Measurements from ENCODE around the gene CLASRP.

The CLASRP gene

GRCh38 chr19:45090606-45091005 is 51.8 kb downstream of the CLASRP start:
- no peak for TF ChIP-seq EZH2 (optimal IDR thresholded peaks at IDR 0.05; ENCODE audit: low read depth, low read length)
- no peak for TF ChIP-seq CTCF (IDR thresholded peaks at IDR 0.05; ENCODE audit: low read length)
- TF ChIP-seq EZH2phosphoT487 (IDR thresholded peaks at IDR 0.05; ENCODE audit: low read length) = no peak
- Histone ChIP-seq H3F3A (ENCODE audit: insufficient read depth, low read length) (peaks cover 26% of the 10 kb centered on the region), H3K27me3 (replicated peaks; ENCODE audit: insufficient read depth, low read length) (no peaks in the 10 kb centered on the region), H3K9me2 (replicated peaks; ENCODE audit: insufficient read depth, low read length) (no peaks in the 10 kb centered on the region), H3K4me2 (ENCODE audit: low read depth, low read length) (no peak overlapping the region), H3K27ac (ENCODE audit: low read length) (no peak overlapping the region), H3K9me3 (replicated peaks; ENCODE audit: insufficient read depth, low read length) (no peaks in the 10 kb centered on the region), H4K20me1 (ENCODE audit: insufficient read depth, low read length) (no peaks in the 10 kb centered on the region), H3K36me3 (replicated peaks; ENCODE audit: insufficient read depth, low read length) (0 out of 2 replicates have a peak, but pooled peaks cover 3% of the 10 kb centered on the region), H2AFZ (ENCODE audit: low read length) (no peak overlapping the region), H3K79me2 (ENCODE audit: low read length) (peaks cover 36% of the 10 kb centered on the region), H3K4me1 (ENCODE audit: low read length) (peaks cover 10% of the 10 kb centered on the region), H3K9ac (ENCODE audit: low read length) (no peak overlapping the region), H3K4me3 (ENCODE audit: low read length) (no peak overlapping the region)
- DNase-seq = no peak

- H3K9me3 ChIP-seq (replicated peaks; ENCODE audit: insufficient read depth, low read length) = no peaks in the 10 kb centered on the region
- 0 out of 2 replicates have a peak, but pooled peaks cover 3% of the 10 kb centered on the region for H3K36me3 ChIP-seq (replicated peaks; ENCODE audit: insufficient read depth, low read length)
- peak overlapping the region; percentile 66; the same call in 1 of the 2 replicates for H3K4me2 ChIP-seq (ENCODE audit: low read depth, low read length)
- peak; percentile 98 for DNase-seq
- H3K9ac ChIP-seq (ENCODE audit: low read length) = peak overlapping the region; percentile 99
- no peaks in the 10 kb centered on the region for H3K27me3 ChIP-seq (replicated peaks; ENCODE audit: insufficient read depth, low read length)
- H3K4me1 ChIP-seq (ENCODE audit: low read length) = peaks cover 10% of the 10 kb centered on the region
- peak overlapping the region; percentile 60; the same call in 1 of the 2 replicates for H2AFZ ChIP-seq (ENCODE audit: low read length)
- peak overlapping the region; percentile 89 for H3K4me3 ChIP-seq (ENCODE audit: low read length)
- TF ChIP-seq EZH2phosphoT487 (IDR thresholded peaks at IDR 0.05; ENCODE audit: low read length) = no peak
- no peak for TF ChIP-seq CTCF (IDR thresholded peaks at IDR 0.05; ENCODE audit: low read length)
- TF ChIP-seq EZH2 (optimal IDR thresholded peaks at IDR 0.05; ENCODE audit: low read depth, low read length) = no peak
- H3K27ac ChIP-seq (ENCODE audit: low read length) = peak overlapping the region; percentile 91
- H3K9me2 ChIP-seq (replicated peaks; ENCODE audit: insufficient read depth, low read length) = no peaks in the 10 kb centered on the region
- no peaks in the 10 kb centered on the region; the same call in 1 of the 2 replicates for H4K20me1 ChIP-seq (ENCODE audit: insufficient read depth, low read length)
- H3F3A ChIP-seq (ENCODE audit: insufficient read depth, low read length) = peaks cover 26% of the 10 kb centered on the region
- peaks cover 43% of the 10 kb centered on the region for H3K79me2 ChIP-seq (ENCODE audit: low read length)
Measured at GRCh38 chr19:45091031-45091923, 52.4 kb downstream of the CLASRP start.

- Histone ChIP-seq H3K4me3 (ENCODE audit: low read length) (peak within 1 kb of the TSS; percentile 89), H3K27me3 (replicated peaks; ENCODE audit: insufficient read depth, low read length) (no peaks in the 10 kb centered on the region), H3K36me3 (replicated peaks; ENCODE audit: insufficient read depth, low read length) (0 out of 2 replicates have a peak, but pooled peaks cover 3% of the 10 kb centered on the region), H3K9ac (ENCODE audit: low read length) (peak within 1 kb of the TSS; percentile 99), H3K9me2 (replicated peaks; ENCODE audit: insufficient read depth, low read length) (no peaks in the 10 kb centered on the region), H3K9me3 (replicated peaks; ENCODE audit: insufficient read depth, low read length) (no peaks in the 10 kb centered on the region), H3K4me2 (ENCODE audit: low read depth, low read length) (peak within 1 kb of the TSS; percentile 98), H2AFZ (ENCODE audit: low read length) (peak within 1 kb of the TSS; percentile 89), H3F3A (ENCODE audit: insufficient read depth, low read length) (peaks cover 26% of the 10 kb centered on the region), H3K79me2 (ENCODE audit: low read length) (peaks cover 55% of the 10 kb centered on the region), H3K4me1 (ENCODE audit: low read length) (peaks cover 10% of the 10 kb centered on the region), H4K20me1 (ENCODE audit: insufficient read depth, low read length) (no peaks in the 10 kb centered on the region; the same call in 1 of the 2 replicates), H3K27ac (ENCODE audit: low read length) (peak within 1 kb of the TSS; percentile 91)
- TF ChIP-seq EZH2 (optimal IDR thresholded peaks at IDR 0.05; ENCODE audit: low read depth, low read length) = no peak
- TF ChIP-seq EZH2phosphoT487 (IDR thresholded peaks at IDR 0.05; ENCODE audit: low read length) = no peak
- peak; percentile 14; the same call in 1 of the 2 replicates for TF ChIP-seq CTCF (IDR thresholded peaks at IDR 0.05; ENCODE audit: low read length)
- peak; percentile 99 for DNase-seq
Measured at GRCh38 chr19:45092747-45093678, 54.2 kb downstream of the CLASRP start, which contains the start of gene PPP1R37. TSS of gene PPP1R37 (plus strand) at chr19:45093179. CDS start at chr19:45093326, 147 bp downstream.
